GM18858 (cell line): Measurements from ENCODE around the gene LIAS.
"Not testable (repeated sequence)": the region's sequence is repeated elsewhere in the genome, so short reads cannot be mapped to it uniquely, and the experiment has no call there.

Source experiments
- ATAC-seq: cut with Tn5 transposase; IDR thresholded peaks from one replicate; pipeline ENCODE4 v1.9.1; 2021; ENCODE audit not compliant: unreplicated experiment

Gene LIAS

DNA sequence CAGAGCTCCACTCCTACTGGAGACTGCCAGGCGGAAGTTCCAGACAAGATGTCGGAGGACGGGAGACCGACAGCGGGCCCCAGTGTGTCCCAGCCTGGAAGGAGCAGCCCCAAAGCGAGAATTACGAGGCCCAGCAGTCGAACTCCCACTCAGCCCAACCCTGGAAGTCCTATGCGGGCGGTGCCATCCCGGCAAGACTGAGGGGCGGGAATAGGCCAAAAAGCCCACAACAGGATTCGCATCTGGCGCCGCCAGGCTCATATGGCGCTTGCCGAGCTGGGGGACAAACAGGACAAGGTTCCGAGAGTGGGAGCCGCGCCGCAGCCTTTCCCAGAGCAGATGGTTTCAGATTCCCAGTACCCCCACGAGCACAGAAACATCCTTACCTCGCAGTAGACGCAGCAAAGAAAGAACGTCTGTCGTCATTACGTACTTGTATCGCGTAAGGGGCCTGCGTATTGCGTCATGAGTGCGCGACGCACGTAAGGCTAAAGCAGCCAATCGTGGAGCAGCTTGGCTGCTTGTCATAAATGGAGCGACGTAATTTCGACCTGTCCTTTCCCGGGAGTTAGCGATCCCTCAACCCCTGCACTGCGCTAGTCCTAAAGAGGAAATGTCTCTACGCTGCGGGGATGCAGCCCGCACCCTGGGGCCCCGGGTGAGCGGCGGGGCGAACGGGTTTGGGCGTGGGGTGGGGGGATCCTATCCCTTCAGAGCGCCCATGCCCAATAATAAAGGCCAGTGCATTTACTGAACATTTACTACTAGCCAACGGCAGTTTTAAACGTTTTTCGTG is at the start of gene LIAS, which contains the start of gene RPL9:
Gene LIAS, plus strand, starts transcription at position 552 of the 796 bp plus-strand sequence. Its CDS starts 62 bp downstream, at position 614.
Gene RPL9, minus strand, starts transcription at position 418 of the 796 bp plus-strand sequence. CDS start 483 bp downstream, outside the sequence.
- ATAC-seq: peak; percentile 75

DNA sequence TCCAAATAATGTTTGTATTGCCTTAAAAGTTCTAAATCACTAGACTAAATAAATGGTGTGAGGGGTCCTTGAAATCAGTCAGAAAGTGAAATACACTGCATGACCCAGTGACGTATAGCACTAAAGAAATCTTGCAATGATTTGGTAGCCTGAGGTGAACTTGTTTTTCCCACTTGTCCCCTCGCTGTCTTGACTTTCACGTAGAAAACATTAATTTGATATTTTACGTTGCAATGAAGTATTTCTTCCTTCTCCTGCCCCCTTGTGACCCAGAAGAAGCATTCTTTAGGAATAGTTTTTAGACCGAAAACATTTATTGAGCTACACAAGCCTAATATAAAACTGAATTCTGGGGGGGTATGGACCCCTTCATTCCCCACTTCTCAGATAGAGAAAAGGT is 48.4 kb upstream of the LIAS start:
- ATAC-seq: no peak

DNA sequence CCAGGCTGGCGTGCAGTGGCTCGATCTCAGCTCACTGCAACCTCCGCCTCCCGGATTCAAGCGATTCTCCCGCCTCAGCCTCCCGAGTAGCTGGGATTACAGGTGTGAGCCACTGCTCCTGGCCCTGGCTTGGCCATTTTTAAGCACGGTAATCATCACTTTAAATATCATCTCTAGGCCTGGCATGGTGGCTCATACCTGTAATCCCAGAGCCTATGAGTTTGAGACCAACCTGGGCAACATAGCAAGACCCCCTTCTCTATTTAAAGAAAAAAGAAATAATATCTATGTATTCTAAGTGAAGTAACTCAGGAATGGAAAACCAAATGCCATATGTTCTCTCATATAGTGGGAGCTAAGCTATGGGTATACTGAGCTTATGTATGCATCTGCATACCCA is 47.3 kb upstream of the LIAS start:
- ATAC-seq: not testable (repeated sequence)

DNA sequence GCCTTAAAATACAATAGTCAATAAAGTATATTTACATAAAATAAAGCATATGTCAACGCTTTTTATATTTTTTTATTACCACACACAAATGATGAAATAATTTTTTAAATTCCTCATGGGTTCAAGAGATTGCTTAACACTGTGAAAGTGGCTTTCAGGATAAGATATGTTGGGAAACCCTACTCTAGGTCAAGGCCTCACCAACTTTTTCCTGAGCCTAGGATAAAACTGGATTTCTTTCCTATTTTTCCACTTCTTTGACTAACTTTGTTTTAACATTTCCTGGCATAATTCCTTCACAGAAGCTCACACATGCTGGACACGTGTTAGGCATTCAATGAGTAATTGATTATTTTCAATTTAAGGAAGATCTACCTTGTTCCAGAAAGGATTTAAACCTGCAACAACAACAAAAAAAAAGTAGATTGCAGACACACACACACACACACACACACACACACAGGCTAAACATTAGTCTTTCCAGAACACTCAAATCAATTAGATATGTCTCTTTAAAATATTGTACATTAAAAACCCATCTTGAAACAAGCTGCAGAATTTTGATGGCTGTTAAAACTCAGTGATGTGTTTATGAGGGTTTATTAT is 43.1 kb upstream of the LIAS start:
- no peak for ATAC-seq

DNA sequence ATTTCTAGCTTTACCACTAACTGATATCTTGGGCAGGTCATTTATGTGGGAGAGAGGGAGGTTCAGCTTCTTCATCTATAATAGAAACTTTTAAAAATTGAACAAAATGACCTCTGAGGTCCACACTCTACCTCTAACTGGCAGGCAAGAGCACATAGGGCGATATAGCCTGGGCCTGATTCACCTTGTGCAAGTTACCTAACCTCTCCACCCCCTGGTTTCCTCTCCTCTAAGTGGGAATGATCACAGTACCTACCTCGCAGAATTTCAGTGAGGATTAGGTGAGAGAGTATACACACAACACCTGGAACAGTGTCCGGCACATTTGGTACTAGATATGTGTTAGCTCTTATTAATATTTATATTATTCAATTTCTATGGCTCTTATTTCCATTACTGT is 36.6 kb upstream of the LIAS start:
- no peak for ATAC-seq

DNA sequence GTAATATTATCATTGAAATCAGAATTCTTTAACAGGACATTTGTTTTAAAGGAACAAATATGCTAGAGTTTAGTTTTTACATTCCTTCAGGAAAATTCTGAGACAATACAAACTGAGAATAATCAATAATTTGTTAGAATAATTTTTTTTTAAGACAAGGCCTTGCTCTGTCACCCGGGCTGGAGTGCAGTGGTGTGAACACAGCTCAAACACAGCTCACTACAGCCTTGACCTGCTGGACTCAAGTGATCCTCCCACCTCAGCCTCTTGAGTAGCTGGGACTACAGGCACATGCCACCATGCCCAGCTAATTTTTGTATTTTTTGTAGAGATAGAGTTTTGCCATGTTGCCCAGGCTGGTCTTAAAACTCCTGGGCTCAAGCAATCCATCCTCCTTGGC is 33.6 kb upstream of the LIAS start:
- ATAC-seq: not testable (repeated sequence)

DNA sequence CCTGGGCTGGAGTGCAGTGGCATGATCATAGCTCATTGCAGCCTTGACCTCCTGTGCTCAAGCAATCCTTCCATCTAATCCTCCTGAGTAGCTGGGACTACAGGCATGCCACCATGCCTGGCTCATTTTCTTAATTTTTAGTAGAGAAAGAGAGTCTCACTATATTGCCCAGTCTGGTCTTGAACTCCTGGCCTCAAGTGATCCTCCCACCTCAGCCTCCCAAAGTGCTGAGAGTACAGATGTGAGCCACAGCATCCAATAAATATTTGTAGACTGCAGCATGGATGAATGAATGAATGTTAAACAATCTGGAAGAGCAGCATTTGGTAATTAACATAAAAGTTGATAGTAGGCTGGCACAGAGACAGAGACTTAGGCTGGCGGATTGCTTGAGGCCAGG is 32.1 kb upstream of the LIAS start:
- ATAC-seq: no peak

DNA sequence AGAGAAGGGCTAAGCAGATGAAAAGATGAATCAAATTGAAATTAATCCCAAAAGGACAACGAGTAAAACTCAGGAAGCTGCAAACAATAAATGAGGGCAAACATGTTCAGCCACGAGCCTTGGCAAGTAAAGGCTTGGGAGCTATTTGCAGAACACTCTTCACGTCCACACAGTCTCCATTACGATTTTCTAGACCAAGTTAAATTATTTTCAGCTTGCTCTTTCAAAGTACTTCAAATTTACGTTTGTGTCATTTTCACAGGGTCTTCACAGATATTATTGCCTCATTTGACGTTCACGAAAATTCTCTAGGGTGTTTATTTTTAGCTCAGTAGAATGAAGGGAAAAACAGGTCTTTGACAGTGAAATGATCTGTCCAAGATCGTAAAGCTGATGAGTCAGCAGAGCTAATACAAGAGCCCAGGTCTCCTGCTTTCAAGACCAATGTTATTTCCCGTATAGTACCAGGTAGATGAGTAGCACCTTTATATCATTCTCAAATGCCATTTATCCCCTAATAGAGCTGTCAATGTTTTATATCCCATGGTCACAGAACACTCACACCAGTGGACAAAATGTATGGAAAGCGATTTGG is 31.2 kb upstream of the LIAS start:
- ATAC-seq: no peak

DNA sequence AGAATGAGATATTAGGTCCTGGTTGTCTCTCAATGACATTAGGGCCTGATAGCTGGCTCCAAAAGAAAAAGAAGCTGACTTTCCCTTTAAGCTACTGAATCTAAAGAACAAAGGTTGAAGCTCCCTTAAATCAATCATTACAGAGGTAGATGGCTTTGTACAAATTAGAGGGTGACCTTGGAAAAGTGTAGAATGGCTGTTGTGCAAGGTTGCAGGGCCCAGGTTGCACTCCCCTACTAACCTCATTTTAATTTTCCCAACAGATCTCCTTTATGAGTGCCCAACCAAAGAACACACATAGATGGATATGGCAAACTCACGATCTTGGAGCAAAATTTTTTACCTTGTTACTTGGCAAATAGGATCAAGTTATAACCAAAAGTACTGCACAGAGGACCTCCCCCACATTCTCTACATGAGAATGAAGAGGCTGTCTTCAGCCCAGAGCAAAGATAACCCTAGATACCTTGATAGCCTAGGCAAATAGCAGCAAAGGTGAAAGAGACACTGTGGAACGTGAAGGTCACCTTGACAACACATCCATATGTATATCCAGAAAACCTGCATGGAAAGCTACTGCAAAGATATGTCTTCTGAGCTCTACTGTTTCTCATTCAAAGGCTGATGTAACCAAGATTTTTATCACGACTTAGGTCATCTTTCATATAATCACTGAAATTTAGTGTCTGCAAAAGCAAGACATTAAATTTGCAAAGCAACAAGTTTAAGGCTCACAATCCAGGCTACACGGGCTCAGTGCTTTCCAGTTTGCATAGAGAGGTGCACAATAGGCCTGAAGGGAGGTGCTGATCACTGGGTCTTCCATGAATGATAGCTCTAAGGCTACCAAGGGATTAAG is 29.2 kb upstream of the LIAS start:
- ATAC-seq: no peak

DNA sequence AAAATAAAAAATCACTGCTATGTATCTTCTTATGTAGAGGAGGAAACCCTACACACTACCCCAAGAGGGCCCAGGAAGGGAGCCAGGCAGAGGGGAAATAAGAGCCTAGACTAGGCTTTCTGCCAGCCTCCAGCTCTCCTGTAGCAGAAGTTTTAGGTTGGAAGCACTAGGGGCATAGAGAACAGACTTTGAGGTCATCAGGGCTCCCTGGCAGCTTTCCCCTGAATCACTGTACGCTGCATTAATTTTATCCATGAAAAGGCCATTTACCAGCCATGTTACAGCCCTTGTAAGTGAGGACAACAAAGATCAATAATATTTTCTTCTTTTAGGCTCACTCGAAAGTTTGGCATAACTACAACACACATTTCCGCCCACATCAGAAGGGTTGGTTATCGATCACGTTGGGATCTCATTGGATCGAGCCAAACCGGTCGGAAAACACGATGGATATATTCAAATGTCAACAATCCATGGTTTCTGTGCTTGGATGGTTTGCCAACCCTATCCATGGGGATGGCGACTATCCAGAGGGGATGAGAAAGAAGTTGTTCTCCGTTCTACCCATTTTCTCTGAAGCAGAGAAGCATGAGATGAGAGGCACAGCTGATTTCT is 24.9 kb upstream of the LIAS start:
- ATAC-seq: no peak

DNA sequence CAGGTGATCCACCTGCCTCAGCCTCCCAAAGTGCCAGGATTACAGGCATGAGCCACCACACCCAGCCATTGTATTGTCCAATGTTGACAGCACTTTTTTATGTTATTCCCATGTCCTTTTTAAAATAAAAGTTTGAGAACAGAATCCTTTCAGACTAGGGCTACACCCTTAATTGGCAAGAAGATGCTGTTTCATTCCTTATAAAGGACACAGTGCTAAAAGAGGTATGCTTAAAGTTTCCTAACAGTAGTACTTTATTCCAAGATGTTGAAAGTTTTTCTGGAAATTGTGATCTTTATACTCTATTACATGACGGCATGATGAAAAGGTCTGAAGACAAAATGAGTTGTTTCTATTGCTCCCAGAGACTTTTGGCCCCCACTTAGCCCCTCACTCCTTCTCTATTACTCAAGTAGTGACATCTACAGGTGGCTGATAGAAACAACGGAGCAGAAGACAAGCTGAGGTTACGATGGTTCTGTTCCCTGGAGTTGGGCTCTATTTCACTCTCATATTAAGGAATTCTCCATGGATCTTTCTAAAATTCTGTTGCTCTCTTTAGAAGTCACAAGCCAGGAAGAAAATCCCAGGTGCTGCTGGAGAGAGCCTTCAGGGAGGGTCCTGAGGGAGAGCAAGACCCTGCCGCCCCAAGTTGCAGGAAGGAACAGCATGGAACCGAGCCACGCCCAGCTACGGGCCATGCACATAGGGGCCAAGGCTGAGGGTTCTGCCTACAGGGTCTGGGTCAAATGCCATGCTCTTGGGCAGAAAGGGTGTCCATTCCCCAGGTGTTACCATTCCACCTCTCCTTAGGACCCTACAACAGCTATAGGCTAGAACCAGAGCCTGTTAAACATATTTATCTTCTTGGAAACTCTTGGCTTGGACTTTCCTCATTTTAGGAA is 22.9 kb upstream of the LIAS start:
- no peak for ATAC-seq

DNA sequence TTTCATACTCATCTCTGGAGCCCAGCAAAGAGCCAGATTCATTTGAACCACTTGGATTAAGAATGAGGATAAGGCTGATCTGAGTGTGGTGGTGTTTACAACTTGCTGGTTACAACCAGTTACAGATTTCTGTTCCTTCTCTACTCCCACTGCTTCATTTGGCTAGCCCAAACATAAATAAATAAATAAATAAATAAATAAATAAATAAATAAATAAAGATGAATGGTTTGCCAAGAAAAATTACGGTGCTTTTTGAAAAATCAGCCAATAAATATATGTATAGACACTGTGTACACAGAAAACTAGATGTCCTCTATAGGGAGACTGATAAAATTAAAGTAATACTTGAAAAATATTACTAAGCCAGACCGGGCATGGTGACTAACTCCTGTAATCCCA is 17.3 kb upstream of the LIAS start:
- no peak for ATAC-seq

DNA sequence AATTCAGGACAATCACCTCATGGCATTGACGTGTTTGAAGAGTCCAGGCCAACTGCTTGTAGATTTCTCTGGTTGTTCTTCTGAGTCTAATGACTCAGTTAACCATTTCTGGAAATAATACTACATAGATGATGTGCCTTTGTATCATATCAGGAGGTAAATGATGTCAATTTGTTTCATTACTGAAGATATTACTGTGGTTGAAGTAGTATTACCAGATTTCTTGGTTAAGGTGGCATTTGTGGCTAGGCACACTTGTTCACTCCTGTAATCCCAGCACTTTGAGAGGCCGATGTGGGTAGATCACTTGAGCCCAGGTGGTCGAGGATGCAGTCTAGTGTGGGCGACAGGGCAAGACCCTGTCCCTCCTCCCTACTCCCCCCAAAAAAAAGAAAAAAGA is 15.9 kb upstream of the LIAS start:
- no peak for ATAC-seq

DNA sequence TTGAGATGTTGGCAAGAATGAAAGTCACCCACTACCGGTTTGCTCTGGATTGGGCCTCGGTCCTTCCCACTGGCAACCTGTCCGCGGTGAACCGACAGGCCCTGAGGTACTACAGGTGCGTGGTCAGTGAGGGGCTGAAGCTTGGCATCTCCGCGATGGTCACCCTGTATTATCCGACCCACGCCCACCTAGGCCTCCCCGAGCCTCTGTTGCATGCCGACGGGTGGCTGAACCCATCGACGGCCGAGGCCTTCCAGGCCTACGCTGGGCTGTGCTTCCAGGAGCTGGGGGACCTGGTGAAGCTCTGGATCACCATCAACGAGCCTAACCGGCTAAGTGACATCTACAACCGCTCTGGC is 12.4 kb upstream of the LIAS start:
- ATAC-seq: no peak

DNA sequence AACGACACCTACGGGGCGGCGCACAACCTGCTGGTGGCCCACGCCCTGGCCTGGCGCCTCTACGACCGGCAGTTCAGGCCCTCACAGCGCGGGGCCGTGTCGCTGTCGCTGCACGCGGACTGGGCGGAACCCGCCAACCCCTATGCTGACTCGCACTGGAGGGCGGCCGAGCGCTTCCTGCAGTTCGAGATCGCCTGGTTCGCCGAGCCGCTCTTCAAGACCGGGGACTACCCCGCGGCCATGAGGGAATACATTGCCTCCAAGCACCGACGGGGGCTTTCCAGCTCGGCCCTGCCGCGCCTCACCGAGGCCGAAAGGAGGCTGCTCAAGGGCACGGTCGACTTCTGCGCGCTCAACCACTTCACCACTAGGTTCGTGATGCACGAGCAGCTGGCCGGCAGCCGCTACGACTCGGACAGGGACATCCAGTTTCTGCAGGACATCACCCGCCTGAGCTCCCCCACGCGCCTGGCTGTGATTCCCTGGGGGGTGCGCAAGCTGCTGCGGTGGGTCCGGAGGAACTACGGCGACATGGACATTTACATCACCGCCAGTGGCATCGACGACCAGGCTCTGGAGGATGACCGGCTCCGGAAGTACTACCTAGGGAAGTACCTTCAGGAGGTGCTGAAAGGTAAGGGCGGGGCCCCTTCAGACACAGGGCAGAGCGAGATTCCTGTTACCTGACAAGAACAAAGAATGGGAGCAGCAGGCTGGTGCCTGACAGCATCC is 11.8 kb upstream of the LIAS start:
- no peak for ATAC-seq

DNA sequence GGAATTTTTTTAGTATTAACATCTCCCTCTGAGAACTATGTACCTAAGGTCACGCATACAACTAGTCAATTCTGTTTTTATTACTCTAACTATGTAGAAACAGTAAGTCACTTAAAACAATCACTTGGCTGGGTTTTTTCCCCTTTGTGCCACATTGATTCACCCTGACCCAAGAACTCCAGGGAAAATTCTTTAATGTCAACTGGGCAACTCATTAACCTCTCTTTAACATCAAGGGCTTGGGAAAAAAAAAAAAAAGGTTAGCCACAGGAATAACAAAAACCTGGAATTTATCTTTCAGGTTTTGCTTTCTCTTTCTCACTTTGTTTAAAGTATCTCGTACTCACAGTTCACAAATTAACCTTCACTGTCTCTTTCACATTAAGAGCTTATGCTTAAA is 8.2 kb upstream of the LIAS start:
- ATAC-seq: no peak

DNA sequence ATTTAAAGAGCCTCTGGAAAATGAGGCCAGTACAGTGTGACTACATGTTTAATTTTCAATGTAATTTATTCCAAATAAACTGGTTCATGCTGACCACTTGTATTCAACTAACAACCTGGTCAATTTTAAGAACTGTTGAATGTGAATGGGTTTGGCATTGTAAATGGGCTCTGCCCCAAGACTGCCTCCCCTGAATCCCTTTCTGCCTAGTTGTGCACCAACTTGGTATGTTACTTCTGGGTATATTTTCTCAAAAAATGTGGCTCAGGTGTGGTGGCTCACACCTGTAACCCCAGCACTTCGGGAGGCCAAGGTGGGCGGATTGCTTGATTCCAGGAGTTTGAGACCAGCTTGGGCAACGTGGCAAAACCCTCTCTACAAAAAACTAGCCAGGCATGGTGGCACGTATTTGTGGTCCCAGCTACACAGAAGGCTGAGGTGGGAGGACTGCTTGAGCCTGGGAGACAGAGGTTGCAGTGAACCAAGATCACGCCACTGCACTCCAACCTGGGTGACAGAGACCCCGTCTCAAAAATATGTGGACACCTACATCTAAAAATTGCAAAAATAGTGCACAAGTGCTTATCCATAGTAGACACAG is 7.3 kb upstream of the LIAS start:
- ATAC-seq: no peak

DNA sequence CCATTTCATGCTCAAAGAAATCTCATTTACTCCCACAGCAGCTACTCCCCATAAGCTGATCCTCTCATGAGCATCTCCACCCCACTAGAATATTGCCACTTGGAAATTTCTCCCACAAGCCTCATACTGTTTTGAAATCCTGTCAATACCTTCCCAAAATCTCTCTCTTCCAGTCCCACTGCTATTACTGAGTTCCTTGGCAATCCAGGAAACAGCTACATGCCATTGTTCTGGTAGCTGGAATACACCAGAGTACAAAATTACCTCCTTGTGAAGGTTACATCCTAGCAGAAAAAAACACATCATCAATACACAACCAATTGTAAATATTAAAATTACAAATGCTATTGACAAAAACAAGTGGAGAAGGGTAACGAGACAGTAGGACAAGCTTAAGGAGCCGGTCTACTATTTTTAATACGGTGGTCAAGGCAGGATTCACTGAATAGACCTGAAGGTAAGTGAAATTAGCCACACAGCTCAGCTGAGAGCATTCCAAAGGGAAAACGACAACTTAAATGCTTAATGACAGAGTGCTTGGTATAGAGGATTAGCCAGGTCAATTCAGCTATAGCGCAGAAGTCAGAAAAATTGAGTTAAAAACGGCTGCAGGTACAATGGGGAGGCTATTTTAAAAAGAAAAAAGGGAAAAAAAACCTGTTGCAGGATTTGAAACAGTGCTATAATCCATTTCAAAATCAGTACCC is 6.5 kb upstream of the LIAS start:
- ATAC-seq: no peak
